ENCODE measurements around the gene JAK2. TPM values are rescaled to one million over a fixed set of nuclear protein-coding genes. Genes with fewer than 3 reads are reported as not detected.

The JAK2 gene
- total RNA-seq, 1 donor from 2014 or later: 24.4 TPM

DNA sequence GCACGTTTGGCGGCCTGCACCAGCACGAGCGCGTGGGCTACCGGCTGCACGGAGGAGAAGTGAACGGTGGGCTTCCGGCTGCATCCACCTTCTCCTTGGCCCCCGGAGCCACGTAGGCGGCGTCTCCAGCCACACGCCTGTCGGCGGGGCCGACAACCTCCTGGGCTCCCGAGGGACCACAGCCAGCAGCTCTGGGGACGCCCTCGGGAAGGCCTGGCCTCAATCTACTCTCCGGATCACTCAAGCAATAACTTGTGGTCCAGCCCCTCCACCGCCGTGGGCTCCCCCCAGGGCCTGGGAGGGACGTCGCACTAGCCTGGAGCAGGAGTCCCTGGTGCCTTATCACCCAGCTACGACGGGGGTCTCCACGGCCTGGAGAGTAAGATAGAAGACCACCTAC, 126.6 kb downstream of the JAK2 start:
- H3K9me3 ChIP-seq: no peaks in the 10 kb centered on the region
- DNase-seq: peak; percentile 57
- TF ChIP-seq, protein P1, sequence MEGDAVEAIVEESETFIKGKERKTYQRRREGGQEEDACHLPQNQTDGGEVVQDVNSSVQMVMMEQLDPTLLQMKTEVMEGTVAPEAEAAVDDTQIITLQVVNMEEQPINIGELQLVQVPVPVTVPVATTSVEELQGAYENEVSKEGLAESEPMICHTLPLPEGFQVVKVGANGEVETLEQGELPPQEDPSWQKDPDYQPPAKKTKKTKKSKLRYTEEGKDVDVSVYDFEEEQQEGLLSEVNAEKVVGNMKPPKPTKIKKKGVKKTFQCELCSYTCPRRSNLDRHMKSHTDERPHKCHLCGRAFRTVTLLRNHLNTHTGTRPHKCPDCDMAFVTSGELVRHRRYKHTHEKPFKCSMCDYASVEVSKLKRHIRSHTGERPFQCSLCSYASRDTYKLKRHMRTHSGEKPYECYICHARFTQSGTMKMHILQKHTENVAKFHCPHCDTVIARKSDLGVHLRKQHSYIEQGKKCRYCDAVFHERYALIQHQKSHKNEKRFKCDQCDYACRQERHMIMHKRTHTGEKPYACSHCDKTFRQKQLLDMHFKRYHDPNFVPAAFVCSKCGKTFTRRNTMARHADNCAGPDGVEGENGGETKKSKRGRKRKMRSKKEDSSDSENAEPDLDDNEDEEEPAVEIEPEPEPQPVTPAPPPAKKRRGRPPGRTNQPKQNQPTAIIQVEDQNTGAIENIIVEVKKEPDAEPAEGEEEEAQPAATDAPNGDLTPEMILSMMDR (IDR thresholded peaks at IDR 0.05): no peak
- no peak overlapping the region for H3K27ac ChIP-seq
- no peaks in the 10 kb centered on the region for H3K4me1 ChIP-seq
- no peaks in the 10 kb centered on the region for H3K27me3 ChIP-seq
- H3K36me3 ChIP-seq: peaks cover 12% of the 10 kb centered on the region
- no peak overlapping the region for H3K4me3 ChIP-seq
- intact Hi-C loops (cut with DNase I): no loop called here
- peak; percentile 17 for ATAC-seq

DNA sequence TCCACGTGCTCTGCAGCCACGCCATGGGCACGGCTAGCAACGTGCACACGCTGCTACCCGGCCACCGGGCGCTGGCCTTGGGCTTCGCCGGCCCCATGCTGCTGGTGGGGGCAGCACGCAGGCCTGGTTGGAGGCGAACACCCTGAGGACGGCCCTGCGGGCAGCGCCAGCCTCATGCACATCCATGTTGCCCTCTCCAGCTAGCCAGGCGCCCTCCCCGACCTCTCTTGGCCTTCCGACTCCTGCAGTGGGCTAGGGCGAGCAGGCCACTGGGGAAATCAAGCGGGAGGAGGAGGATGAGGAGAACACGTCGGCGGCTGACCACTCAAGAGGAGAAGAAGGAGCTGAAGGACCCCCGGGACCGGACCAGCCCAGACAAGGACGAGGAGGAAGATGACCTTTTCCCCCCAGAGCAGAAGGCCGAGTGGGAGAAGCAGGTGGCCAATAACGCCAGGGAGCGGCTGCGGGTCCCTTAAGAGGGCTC, 127.1 kb downstream of the JAK2 start:
- Histone ChIP-seq H3K4me3 (no peak overlapping the region), H3K9me3 (no peaks in the 10 kb centered on the region), H3K27ac (no peak overlapping the region), H3K27me3 (no peaks in the 10 kb centered on the region), H3K36me3 (peaks cover 12% of the 10 kb centered on the region), H3K4me1 (no peaks in the 10 kb centered on the region)
- intact Hi-C loops (cut with DNase I): no loop called here
- DNase-seq (peak; percentile 53), ATAC-seq (peak; percentile 23)
- TF ChIP-seq, protein P1 (IDR thresholded peaks at IDR 0.05): no peak

DNA sequence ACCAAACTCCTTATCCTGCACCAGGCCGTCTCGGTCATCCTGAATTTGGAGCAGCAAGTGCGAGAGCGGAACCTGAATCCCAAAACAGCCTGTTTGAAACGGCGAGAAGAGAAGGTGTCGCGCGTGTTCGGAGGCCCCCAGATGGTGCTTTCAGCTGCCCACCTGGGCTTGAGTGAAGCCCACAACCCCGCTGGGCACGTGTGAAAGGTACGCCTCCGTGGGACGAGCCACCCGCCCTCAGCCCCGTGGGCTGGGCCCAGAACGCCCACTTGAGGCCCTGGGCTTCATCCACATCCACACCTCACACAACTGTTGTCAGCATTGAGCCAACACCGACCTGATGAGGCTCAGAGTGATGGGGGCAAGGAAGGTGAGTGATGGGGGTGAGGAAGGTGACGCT, 127.6 kb downstream of the JAK2 start:
- Histone ChIP-seq H3K27me3 (no peaks in the 10 kb centered on the region), H3K27ac (no peak overlapping the region), H3K36me3 (peaks cover 12% of the 10 kb centered on the region), H3K4me1 (no peaks in the 10 kb centered on the region), H3K4me3 (no peak overlapping the region), H3K9me3 (no peaks in the 10 kb centered on the region)
- intact Hi-C loops (cut with DNase I): no loop called here
- no peak for DNase-seq
- peak; percentile 14 for ATAC-seq
- TF ChIP-seq, protein P1 (IDR thresholded peaks at IDR 0.05): no peak

DNA sequence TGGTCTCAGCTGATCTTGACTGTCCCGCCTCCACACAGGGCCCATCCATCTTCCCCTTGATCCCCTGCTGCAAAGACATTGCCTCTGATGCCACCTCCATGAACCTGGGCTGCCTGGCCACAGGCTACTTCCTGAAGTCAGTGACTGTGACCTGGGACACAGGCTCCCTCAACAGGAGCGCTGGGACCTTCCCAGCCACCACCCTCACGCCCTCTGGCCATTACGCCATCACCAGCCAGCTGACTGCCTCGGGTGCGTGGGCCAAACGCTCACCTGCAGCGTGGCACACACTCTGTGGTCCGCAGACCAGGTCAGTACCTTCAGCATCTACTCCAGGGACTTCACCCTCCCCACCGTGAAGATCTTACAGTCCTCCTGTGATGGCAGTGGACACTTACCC, 128.5 kb downstream of the JAK2 start:
- Histone ChIP-seq H3K27me3 (no peaks in the 10 kb centered on the region), H3K36me3 (peaks cover 12% of the 10 kb centered on the region), H3K9me3 (no peaks in the 10 kb centered on the region), H3K4me1 (no peaks in the 10 kb centered on the region), H3K4me3 (no peak overlapping the region), H3K27ac (no peak overlapping the region)
- ATAC-seq (peak; percentile 12), DNase-seq (no peak)
- TF ChIP-seq, protein P1 (IDR thresholded peaks at IDR 0.05): no peak
- intact Hi-C loops (cut with DNase I): no loop called here

DNA sequence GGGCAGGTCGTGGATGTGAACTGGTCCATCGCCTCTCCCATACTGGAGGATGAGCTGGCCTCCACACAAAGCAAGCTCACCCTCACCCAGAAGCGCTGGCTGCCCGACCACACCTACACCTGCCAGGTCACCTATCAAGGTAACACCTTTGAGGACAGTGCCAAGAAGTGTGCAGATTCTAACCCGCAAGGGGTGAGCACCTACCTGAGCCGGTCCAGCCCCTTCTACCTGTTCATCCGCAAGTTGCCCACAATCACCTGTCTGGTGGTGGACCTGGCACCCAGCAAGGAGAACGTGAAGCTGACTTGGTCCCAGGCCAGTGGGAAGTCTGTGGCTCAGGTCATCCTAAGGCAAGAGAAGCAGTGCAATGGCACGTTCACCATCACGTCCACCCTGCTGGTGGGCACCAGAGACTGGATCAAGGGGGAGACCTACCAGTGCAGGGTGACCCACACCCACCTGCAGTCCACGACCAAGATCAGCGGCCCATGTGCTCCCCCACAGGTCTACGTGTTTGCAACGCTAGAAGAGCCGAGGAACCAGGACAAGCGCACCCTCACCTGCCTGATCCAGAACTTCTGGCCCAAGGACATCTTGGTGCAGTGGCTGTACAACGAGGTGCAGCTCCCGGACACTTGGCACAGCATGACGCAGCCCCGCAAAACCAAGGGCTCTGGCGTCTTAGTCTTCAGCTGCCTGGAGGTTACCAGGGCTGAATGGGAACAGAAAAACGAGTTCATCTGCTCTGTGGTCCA, 129.1 kb downstream of the JAK2 start:
- ATAC-seq (peak; percentile 6), DNase-seq (peak; percentile 51)
- intact Hi-C loops (cut with DNase I): no loop called here
- no peaks in the 10 kb centered on the region for H3K27me3 ChIP-seq
- peaks cover 12% of the 10 kb centered on the region for H3K36me3 ChIP-seq
- TF ChIP-seq, protein P1 (IDR thresholded peaks at IDR 0.05): no peak
- H3K4me3 ChIP-seq: no peak overlapping the region
- no peak overlapping the region for H3K27ac ChIP-seq
- H3K4me1 ChIP-seq: no peaks in the 10 kb centered on the region
- H3K9me3 ChIP-seq: no peaks in the 10 kb centered on the region

All from upper lobe of right lung (tissue), 1 donor.